Suprapubic skin (tissue), 4 donors: ENCODE data around the gene JPH3.

Source experiments
- EP300 ChIP-seq: sonication (generic); formaldehyde crosslinking; IDR thresholded peaks from one replicate; pipeline ENCODE4 v1.6.1; 2017; ENCODE audit warnings: antibody characterized with exemption
- POLR2A ChIP-seq, 2 donors: fragments of 450-650 bp; IDR thresholded peaks; one replicate each; pipeline ENCODE4 v1.6.1; 2017; ENCODE audit warnings: antibody characterized with exemption in 2 of 2, mild to moderate bottlenecking in 2 of 2, moderate library complexity in 2 of 2
- POLR2AphosphoS5 ChIP-seq, 3 donors: sonication (generic); formaldehyde crosslinking; IDR thresholded peaks; one replicate each; pipeline ENCODE4 v1.6.1; 2017; ENCODE audit warnings: antibody characterized with exemption in 3 of 3
- TF ChIP-seq, protein P1 (sequence below), 2 donors: fragments of 200-600 bp in 1 of 2; fragments of 450-650 bp in 1 of 2; sonication (generic) in 1 of 2; IDR thresholded peaks; one replicate each; pipeline ENCODE4 v1.5.1; 2016 to 2019; ENCODE audit warnings: antibody characterized with exemption in 2 of 2, mild to moderate bottlenecking in 1 of 2, moderate library complexity in 1 of 2

DNA sequence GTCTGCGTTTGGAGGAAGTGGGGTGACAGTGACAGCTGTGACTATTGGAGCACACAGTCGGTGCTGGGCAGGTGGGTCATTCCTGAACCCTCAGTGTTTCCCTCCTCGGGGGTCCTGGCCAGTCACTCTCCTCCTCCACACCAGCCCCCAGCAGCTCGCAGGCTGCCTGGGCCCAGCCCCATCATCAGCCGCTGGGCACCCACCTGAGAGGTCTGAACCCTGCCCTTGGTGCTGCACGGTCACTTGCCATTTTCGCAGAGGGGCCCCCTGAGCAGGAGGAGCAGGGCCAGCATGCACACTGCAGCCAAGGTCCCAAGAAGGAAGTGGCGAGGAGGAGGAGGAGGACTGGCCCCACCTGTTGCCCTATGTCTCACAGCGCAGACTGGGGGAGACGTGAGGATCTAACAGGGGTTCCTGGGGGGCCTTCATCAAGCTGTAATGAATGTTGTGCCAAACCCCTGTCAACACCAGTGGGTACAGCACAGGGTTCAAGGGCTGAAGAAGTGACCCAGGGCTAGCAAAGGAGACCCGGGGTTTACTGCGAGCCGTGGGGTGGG, 23.0 kb downstream of the JPH3 start:
- TF ChIP-seq, protein P1, sequence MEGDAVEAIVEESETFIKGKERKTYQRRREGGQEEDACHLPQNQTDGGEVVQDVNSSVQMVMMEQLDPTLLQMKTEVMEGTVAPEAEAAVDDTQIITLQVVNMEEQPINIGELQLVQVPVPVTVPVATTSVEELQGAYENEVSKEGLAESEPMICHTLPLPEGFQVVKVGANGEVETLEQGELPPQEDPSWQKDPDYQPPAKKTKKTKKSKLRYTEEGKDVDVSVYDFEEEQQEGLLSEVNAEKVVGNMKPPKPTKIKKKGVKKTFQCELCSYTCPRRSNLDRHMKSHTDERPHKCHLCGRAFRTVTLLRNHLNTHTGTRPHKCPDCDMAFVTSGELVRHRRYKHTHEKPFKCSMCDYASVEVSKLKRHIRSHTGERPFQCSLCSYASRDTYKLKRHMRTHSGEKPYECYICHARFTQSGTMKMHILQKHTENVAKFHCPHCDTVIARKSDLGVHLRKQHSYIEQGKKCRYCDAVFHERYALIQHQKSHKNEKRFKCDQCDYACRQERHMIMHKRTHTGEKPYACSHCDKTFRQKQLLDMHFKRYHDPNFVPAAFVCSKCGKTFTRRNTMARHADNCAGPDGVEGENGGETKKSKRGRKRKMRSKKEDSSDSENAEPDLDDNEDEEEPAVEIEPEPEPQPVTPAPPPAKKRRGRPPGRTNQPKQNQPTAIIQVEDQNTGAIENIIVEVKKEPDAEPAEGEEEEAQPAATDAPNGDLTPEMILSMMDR (IDR thresholded peaks at IDR 0.05) = no peak
- no peak for TF ChIP-seq POLR2AphosphoS5 (IDR thresholded peaks at IDR 0.05)
- TF ChIP-seq POLR2A (IDR thresholded peaks at IDR 0.05) = no peak
- TF ChIP-seq EP300 = no peak
